GM23338 (cell line): ENCODE results near the gene TAF4B. TPM values are rescaled to one million over a fixed set of nuclear protein-coding genes. Genes with fewer than 3 reads are reported as not detected.

Experiments
- ATAC-seq: fragments of 200-7000 bp; cut with Tn5 transposase; 3 replicates; pipeline ENCODE4 v1.9.1; 2020
- DNase-seq: peaks from one replicate; pipeline ENCODE4 v3.0.0-alpha.2; 2015; ENCODE audit warnings: low spot score
- H2AFZ ChIP-seq: fragments of 200-600 bp; sonication (generic); 2 replicates; pipeline ENCODE4 v1.8.0; 2016; ENCODE audit warnings: antibody characterized with exemption, mild to moderate bottlenecking, moderate library complexity
- H3F3A ChIP-seq: fragments of 200-600 bp; sonication (generic); replicated peaks from 2 replicates; pipeline ENCODE4 v1.8.0; 2017; ENCODE audit warnings: antibody characterized with exemption, mixed run types, low read depth
- H3K27ac ChIP-seq: fragments of 200-600 bp; sonication (generic); 2 replicates; pipeline ENCODE4 v1.6.1; 2016; ENCODE audit warnings: low read depth
- H3K27me3 ChIP-seq: fragments of 200-600 bp; sonication (generic); 2 replicates; pipeline ENCODE4 v1.8.0; 2016; ENCODE audit warnings: mild to moderate bottlenecking, mixed run types, moderate library complexity; ENCODE audit not compliant: insufficient read depth
- H3K36me3 ChIP-seq: fragments of 200-600 bp; sonication (generic); 2 replicates; pipeline ENCODE4 v1.8.0; 2016; ENCODE audit warnings: mild to moderate bottlenecking; ENCODE audit not compliant: insufficient read depth
- H3K4me1 ChIP-seq: fragments of 200-600 bp; sonication (generic); 2 replicates; pipeline ENCODE4 v1.8.0; 2016; ENCODE audit warnings: mild to moderate bottlenecking, moderate library complexity; ENCODE audit not compliant: insufficient read depth
- H3K4me2 ChIP-seq: fragments of 200-600 bp; sonication (generic); 2 replicates; pipeline ENCODE4 v1.7.1; 2017; ENCODE audit warnings: mixed run types
- H3K4me3 ChIP-seq: fragments of 200-600 bp; sonication (generic); 2 replicates; pipeline ENCODE4 v1.6.1; 2016; ENCODE audit warnings: mixed run types
- H3K79me2 ChIP-seq: fragments of 200-600 bp; sonication (generic); replicated peaks from 2 replicates; pipeline ENCODE4 v1.8.0; 2017; ENCODE audit warnings: mild to moderate bottlenecking; ENCODE audit not compliant: insufficient read depth
- H3K9me2 ChIP-seq: fragments of 200-600 bp; sonication (generic); 2 replicates; pipeline ENCODE4 v1.8.0; 2017; ENCODE audit not compliant: insufficient read depth
- H4K20me1 ChIP-seq: fragments of 200-600 bp; sonication (generic); replicated peaks from 2 replicates; pipeline ENCODE4 v1.8.0; 2017; ENCODE audit warnings: mild to moderate bottlenecking; ENCODE audit not compliant: insufficient read depth
- H3K27ac Mint-ChIP-seq: 2 replicates; pipeline ENCODE4 v1.8.0; 2020; ENCODE audit warnings: inconsistent platforms, mild to moderate bottlenecking, moderate library complexity, mixed read lengths
- H3K27me3 Mint-ChIP-seq: 3 replicates; pipeline ENCODE4 v1.8.0; 2022; ENCODE audit warnings: low read depth, mild to moderate bottlenecking, moderate library complexity, mixed read lengths, inconsistent platforms; ENCODE audit not compliant: insufficient read depth, poor library complexity
- H3K36me3 Mint-ChIP-seq: 3 replicates; pipeline ENCODE4 v1.8.0; 2021; ENCODE audit warnings: low read depth, mild to moderate bottlenecking, inconsistent platforms, moderate library complexity, mixed read lengths
- H3K4me1 Mint-ChIP-seq: 3 replicates; pipeline ENCODE4 v1.8.0; 2020; ENCODE audit warnings: mild to moderate bottlenecking, inconsistent platforms, mixed read lengths
- H3K4me3 Mint-ChIP-seq: 3 replicates; pipeline ENCODE4 v1.8.0; 2021; ENCODE audit warnings: moderate library complexity, mild to moderate bottlenecking, inconsistent platforms, mixed read lengths
- H3K9me3 Mint-ChIP-seq: 3 replicates; pipeline ENCODE4 v1.8.0; 2020; ENCODE audit warnings: moderate library complexity, mild to moderate bottlenecking, inconsistent platforms, mixed read lengths
- CREB1 ChIP-seq: fragments of 250-450 bp; sonication (Bioruptor Pico); IDR thresholded peaks from 2 replicates; pipeline ENCODE4 v1.5.0; 2020; ENCODE audit warnings: low read depth, mild to moderate bottlenecking, moderate library complexity
- EZH2 ChIP-seq: fragments of 200-600 bp; sonication (generic); IDR thresholded peaks from one replicate; pipeline ENCODE4 v1.8.0; 2017; ENCODE audit warnings: antibody characterized with exemption, mild to moderate bottlenecking, low read depth; ENCODE audit not compliant: unreplicated experiment
- EZH2phosphoT487 ChIP-seq: fragments of 200-600 bp; sonication (generic); IDR thresholded peaks from one replicate; pipeline ENCODE4 v1.8.1; 2018; ENCODE audit warnings: antibody characterized with exemption; ENCODE audit not compliant: unreplicated experiment
- JUNB ChIP-seq: IDR thresholded peaks from one replicate; pipeline ENCODE4 v1.6.1; 2016; ENCODE audit warnings: antibody characterized with exemption; ENCODE audit not compliant: unreplicated experiment
- NANOG ChIP-seq: IDR thresholded peaks from 2 replicates; pipeline ENCODE4 v1.6.1; 2016; ENCODE audit warnings: antibody characterized with exemption, borderline replicate concordance
- POLR2AphosphoS5 ChIP-seq: IDR thresholded peaks from 2 replicates; pipeline ENCODE4 v1.6.1; 2016; ENCODE audit warnings: antibody characterized with exemption, low read depth
- STAT1 ChIP-seq: IDR thresholded peaks from one replicate; pipeline ENCODE4 v1.6.1; 2016; ENCODE audit warnings: antibody characterized with exemption; ENCODE audit not compliant: unreplicated experiment
- ZNF114 ChIP-seq: fragments of 250-450 bp; sonication (Bioruptor Pico); IDR thresholded peaks from 2 replicates; pipeline ENCODE4 v1.5.0; 2020; ENCODE audit warnings: mild to moderate bottlenecking, moderate library complexity
- ZNF331 ChIP-seq: fragments of 250-450 bp; sonication (Bioruptor Pico); IDR thresholded peaks from 2 replicates; pipeline ENCODE4 v1.5.0; 2020; ENCODE audit warnings: low read depth, mild to moderate bottlenecking, moderate library complexity
- ZNF462 ChIP-seq: fragments of 250-450 bp; sonication (Bioruptor Pico); IDR thresholded peaks from 2 replicates; pipeline ENCODE4 v1.5.0; 2020; ENCODE audit warnings: mild to moderate bottlenecking, moderate library complexity
- polyA plus RNA-seq: library from polyadenylated mRNA; unstranded; fragments of >200 nt; fragmentation: Nextera tagmentation; extraction: Ambion mirVana; gene quantifications from 2 replicates; pipeline ENCODE4 v1.2.1, GENCODE V29; 2016
- total RNA-seq: library from RNA; depleted of rRNA; stranded (reverse); fragments of >200 nt; shearing (Covaris generic); gene quantifications from 2 replicates; pipeline ENCODE4 v1.2.3, GENCODE V29; 2014
- TF ChIP-seq, protein P1 (sequence below): IDR thresholded peaks from one replicate; pipeline ENCODE4 v1.6.1; 2018; ENCODE audit warnings: antibody characterized with exemption; ENCODE audit not compliant: unreplicated experiment
- TF ChIP-seq, protein P2 (sequence below): IDR thresholded peaks from 2 replicates; pipeline ENCODE4 v1.6.1; 2016; ENCODE audit warnings: antibody characterized with exemption
- TF ChIP-seq, protein P3 (sequence below), 2 experiments: fragments of 200-600 bp in 1 of 2; sonication (generic) in 1 of 2; conservative IDR thresholded peaks; 2 replicates each; pipeline versions ENCODE4 v1.5.1 to v1.6.1; 2016 to 2017; ENCODE audit warnings: antibody characterized with exemption in 2 of 2, low read depth in 2 of 2, mild to moderate bottlenecking in 2 of 2, moderate library complexity in 1 of 2

Gene TAF4B
- total and polyA plus RNA-seq, 2 experiments from 2014 or later = 9.4 to 27.3 TPM

DNA sequence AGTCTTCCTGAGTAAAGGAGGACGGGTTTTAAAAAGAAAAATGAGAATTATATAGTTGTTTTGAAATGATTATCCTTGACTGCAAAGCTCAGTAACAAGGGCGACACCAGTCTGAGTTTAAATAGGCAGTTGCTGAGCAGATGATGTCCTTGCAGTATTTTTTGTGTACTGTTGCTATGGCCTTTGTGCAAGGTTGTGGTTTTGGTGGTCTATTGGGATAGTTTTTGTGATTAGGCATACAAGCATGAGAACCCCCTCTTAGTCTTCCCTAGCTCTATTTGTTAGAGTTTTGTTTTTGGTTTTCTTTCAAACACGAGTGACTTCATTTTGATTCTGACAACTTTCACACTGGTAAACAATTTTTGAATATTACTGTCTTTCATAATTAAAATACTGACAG, 64.1 kb downstream of the TAF4B start (continued):
- no peak for TF ChIP-seq ZNF462 (CRISPR knock-in tag)

DNA sequence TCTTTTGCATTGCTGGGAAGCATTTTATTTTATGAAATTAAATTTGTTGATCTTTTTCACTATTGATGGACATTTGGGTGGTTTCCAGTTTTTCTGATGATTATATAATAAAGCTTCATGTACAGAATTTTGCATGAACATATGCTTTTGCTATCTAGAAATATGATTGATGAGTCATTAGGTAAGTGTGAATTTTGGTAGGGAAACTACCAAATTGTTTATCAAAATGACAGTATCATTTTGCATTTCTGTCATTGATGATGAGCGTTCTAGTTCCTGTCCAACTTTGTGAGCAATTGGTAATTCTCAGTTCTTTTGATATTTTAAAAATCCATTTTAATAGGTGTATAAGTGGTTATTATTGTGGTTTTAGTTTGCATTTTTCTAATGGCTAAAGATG, 67.7 kb downstream of the TAF4B start:
- DNase-seq (no peak), ATAC-seq (no peak)
- Histone ChIP-seq H3K9me2 (no peaks in the 10 kb centered on the region), H3K27me3 (no peaks in the 10 kb centered on the region), H3K27ac (no peak overlapping the region), H4K20me1 (no peaks in the 10 kb centered on the region), H3K4me1 (peaks cover 13% of the 10 kb centered on the region; the same call in 1 of the 2 replicates), H3K4me2 (no peak overlapping the region), H2AFZ (no peak overlapping the region), H3F3A (no peaks in the 10 kb centered on the region), H3K36me3 (no peaks in the 10 kb centered on the region), H3K79me2 (peaks cover 8% of the 10 kb centered on the region), H3K4me3 (no peak overlapping the region)
- Mint-ChIP-seq H3K9me3 (no peaks in the 10 kb centered on the region), H3K27ac (no peak overlapping the region), H3K4me1 (peaks cover 11% of the 10 kb centered on the region; the same call in 2 of the 3 replicates), H3K4me3 (no peak overlapping the region), H3K36me3 (peaks cover 6% of the 10 kb centered on the region; the same call in 2 of the 3 replicates), H3K27me3 (no peaks in the 10 kb centered on the region)
- TF ChIP-seq ZNF114 (CRISPR knock-in tag) = no peak
- TF ChIP-seq, protein P1, sequence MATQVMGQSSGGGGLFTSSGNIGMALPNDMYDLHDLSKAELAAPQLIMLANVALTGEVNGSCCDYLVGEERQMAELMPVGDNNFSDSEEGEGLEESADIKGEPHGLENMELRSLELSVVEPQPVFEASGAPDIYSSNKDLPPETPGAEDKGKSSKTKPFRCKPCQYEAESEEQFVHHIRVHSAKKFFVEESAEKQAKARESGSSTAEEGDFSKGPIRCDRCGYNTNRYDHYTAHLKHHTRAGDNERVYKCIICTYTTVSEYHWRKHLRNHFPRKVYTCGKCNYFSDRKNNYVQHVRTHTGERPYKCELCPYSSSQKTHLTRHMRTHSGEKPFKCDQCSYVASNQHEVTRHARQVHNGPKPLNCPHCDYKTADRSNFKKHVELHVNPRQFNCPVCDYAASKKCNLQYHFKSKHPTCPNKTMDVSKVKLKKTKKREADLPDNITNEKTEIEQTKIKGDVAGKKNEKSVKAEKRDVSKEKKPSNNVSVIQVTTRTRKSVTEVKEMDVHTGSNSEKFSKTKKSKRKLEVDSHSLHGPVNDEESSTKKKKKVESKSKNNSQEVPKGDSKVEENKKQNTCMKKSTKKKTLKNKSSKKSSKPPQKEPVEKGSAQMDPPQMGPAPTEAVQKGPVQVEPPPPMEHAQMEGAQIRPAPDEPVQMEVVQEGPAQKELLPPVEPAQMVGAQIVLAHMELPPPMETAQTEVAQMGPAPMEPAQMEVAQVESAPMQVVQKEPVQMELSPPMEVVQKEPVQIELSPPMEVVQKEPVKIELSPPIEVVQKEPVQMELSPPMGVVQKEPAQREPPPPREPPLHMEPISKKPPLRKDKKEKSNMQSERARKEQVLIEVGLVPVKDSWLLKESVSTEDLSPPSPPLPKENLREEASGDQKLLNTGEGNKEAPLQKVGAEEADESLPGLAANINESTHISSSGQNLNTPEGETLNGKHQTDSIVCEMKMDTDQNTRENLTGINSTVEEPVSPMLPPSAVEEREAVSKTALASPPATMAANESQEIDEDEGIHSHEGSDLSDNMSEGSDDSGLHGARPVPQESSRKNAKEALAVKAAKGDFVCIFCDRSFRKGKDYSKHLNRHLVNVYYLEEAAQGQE = no peak
- TF ChIP-seq, protein P2, sequence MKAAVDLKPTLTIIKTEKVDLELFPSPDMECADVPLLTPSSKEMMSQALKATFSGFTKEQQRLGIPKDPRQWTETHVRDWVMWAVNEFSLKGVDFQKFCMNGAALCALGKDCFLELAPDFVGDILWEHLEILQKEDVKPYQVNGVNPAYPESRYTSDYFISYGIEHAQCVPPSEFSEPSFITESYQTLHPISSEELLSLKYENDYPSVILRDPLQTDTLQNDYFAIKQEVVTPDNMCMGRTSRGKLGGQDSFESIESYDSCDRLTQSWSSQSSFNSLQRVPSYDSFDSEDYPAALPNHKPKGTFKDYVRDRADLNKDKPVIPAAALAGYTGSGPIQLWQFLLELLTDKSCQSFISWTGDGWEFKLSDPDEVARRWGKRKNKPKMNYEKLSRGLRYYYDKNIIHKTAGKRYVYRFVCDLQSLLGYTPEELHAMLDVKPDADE = no peak
- no peak for TF ChIP-seq STAT1
- no peak for TF ChIP-seq CREB1
- TF ChIP-seq JUNB = no peak
- TF ChIP-seq POLR2AphosphoS5 = no peak
- TF ChIP-seq ZNF331 = no peak
- no peak for TF ChIP-seq EZH2
- TF ChIP-seq, protein P3, sequence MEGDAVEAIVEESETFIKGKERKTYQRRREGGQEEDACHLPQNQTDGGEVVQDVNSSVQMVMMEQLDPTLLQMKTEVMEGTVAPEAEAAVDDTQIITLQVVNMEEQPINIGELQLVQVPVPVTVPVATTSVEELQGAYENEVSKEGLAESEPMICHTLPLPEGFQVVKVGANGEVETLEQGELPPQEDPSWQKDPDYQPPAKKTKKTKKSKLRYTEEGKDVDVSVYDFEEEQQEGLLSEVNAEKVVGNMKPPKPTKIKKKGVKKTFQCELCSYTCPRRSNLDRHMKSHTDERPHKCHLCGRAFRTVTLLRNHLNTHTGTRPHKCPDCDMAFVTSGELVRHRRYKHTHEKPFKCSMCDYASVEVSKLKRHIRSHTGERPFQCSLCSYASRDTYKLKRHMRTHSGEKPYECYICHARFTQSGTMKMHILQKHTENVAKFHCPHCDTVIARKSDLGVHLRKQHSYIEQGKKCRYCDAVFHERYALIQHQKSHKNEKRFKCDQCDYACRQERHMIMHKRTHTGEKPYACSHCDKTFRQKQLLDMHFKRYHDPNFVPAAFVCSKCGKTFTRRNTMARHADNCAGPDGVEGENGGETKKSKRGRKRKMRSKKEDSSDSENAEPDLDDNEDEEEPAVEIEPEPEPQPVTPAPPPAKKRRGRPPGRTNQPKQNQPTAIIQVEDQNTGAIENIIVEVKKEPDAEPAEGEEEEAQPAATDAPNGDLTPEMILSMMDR (conservative IDR thresholded peaks at IDR 0.05; ENCODE audit: low read depth in 2 of 2) = no peak
- TF ChIP-seq NANOG = no peak
- TF ChIP-seq EZH2phosphoT487 = no peak
